Retina (tissue), 1 donor: ENCODE data around the gene FEM1C.
"Not testable (repeated sequence)": the region's sequence is repeated elsewhere in the genome, so short reads cannot be mapped to it uniquely, and the experiment has no call there.

Experiments used
- DNase-seq: peaks from one replicate; pipeline ENCODE4 v3.0.0-alpha.2; 2016

The FEM1C gene

DNA sequence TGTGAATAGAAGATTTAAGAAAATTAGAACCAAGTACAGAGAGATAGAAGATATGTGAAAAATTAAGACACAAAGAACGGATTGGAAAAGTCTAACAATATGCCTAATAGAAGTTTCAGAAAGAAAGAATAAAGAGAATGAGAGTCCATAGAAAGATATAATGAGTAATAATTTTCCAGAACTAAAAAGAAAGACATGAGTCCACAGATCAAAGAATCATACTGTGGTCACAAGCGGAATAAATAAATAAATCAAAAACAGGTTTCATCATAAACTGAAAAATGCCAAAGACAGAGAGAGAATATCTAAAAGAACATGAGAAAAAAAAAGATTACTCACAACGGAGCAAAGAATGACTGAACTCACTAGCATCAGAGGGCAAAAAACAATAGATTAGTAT is 32.9 kb downstream of the FEM1C start:
- DNase-seq: no peak

GRCh38 chr5:115510145-115510645 is 34.4 kb downstream of the FEM1C start:
- DNase-seq: no peak

- no peak for DNase-seq
These were observed 35.0 kb downstream of the FEM1C start for GRCh38 chr5:115509547-115509946.

GRCh38 chr5:115507681-115508080 is 36.9 kb downstream of the FEM1C start:
- no peak for DNase-seq

- DNase-seq: no peak
These were observed 41.2 kb downstream of the FEM1C start for GRCh38 chr5:115503420-115503819.

DNA sequence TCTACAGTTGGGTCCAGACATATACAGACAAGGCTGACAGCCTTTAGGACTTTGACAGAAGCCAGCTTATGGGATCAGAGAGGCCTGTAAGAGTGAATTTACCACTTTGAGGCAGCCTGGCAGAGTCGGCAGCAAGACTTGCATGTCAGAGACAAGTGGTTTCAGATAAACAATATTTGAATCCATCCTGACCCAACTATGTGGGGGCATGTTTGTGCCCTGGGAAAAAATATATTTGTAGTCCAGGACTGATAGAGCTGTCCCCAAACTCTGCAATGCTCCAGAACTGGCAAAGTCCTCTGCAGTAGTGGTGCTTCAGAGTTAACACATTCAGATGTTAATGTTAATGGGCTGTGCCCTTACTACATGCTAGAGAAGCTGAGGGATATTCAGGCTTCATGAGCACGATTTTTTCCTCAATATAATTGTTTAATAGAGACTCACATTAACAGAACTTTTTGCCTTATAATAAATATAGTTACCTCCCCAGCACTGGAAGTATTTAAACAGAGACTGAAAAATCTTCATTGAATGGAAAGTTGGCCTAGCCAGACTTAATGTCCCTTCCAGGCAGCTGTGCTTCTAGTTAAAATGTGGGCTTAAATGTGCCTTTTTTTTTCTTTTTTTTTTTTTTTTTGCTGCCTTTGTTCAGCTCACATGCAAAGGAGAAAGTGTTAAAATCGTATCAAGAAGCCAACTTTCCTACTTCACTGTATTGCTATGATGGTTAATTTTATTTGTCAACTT is 42.9 kb downstream of the FEM1C start:
- DNase-seq: no peak

DNA sequence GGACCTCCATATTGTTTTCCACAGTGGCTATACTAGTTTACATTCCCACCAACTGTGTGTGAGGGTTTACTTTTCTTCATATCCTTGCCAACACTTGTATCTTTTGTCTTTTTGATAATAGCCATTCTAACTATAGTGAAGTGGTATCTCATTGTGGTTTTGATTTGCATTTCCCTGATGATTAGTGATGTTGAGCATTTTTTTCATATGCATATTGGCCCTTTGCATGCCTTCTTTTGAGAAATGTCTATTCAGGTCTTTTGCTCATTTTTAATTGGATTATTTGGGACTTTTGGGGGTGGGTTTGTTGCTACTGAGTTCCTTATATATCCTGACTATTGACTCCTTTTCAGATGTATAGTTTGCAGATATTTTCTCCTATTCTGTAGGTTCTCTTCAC is 44.4 kb downstream of the FEM1C start:
- no peak for DNase-seq

DNA sequence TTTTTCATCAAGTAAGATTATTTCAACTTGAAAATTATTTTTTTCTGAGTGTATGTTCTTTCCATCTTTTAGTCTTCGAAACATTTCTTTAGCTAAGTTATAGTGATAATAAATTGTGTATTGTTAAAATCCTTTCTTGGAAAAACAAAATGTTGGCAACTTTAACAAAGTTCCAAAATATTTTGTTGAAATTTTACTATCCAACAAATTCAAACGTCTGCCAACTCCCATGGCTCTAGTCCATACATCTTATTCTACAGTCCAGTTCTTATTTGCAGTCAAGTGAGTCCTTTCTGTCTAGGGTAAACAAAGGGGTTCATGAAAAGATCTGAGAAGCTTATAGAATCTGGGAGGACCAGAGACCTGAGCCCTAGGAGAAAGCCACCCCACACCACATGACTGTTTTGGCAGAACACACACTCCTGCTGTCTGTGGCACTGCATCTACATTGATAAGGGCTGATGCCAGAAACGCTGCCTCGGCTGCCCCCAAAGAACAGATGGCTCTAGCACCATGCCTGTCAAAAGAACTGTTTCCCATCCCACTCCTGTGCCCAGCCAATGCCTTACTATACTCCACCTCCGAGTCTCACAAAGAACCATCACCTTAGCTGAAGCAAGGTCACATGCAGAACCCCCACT is 47.5 kb downstream of the FEM1C start:
- DNase-seq: no peak

- DNase-seq: peak; percentile 25
These were observed 49.8 kb downstream of the FEM1C start for GRCh38 chr5:115494570-115495289.

GRCh38 chr5:115490596-115490995 is 54.0 kb downstream of the FEM1C start:
- DNase-seq: no peak

- no peak for DNase-seq
These were observed 54.8 kb downstream of the FEM1C start for GRCh38 chr5:115489733-115490132.

DNA sequence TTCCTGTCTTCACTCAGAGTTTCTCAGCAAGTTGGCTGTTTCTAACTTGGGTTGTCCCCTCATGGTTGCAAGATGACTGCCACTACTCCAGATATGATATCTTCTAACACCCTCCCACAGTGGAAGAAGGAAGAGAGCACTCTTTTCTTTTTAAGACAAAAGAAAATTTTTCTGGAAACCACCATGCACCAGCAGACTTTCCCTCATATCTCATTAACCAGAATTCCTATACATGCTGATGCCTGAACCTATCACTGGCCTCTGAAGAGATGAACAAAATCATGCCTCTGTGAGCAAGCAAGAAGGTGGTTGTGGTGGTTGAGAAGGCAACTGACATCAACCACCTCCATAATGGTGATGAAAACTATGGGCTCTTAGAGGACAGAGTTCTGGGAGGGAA is 56.8 kb downstream of the FEM1C start:
- no peak for DNase-seq

DNA sequence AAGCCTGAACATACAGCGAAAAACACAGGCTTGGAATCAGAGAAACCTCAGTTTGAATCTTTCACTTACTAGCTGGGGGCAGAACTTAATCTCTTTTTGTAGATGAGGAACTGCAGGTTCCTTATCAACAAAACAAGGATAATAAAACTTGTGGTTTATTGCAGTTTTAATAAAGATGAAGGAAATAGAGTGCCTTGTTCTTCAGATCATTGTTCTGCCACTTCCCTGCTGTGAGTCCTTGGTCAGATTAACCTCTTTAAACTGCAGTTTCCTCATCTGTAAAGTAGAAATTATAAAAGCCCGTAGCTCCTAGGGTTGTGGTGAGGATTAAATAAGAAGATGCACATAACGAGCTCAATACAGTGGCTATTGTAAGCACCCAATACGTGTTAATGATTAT is 57.4 kb downstream of the FEM1C start:
- DNase-seq: no peak

DNA sequence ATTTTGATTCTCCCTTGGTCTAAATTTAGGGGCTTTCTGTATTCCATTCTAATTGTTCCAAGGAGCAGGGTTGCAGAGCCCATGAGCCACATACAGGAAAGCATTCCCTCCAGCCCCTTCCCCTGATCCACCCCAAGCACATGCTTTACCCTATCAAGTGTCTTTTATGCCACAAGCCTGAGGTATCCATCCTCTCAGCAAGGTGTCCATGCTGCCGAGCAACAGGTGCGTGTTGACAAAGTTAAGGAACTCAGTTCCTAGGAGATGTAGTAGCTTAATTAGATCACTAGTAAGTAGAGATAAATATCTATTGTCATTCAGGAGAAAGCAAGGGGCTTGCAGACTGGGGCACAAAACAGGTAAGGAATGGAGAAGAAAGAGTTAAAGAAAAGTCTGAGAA is 57.8 kb downstream of the FEM1C start:
- DNase-seq: no peak

- no peak for DNase-seq
These were observed 60.2 kb downstream of the FEM1C start for GRCh38 chr5:115484368-115484767.

GRCh38 chr5:115480900-115481299 is 63.7 kb downstream of the FEM1C start:
- DNase-seq: no peak

- DNase-seq: no peak
These were observed 64.3 kb downstream of the FEM1C start for GRCh38 chr5:115480271-115480670.

DNA sequence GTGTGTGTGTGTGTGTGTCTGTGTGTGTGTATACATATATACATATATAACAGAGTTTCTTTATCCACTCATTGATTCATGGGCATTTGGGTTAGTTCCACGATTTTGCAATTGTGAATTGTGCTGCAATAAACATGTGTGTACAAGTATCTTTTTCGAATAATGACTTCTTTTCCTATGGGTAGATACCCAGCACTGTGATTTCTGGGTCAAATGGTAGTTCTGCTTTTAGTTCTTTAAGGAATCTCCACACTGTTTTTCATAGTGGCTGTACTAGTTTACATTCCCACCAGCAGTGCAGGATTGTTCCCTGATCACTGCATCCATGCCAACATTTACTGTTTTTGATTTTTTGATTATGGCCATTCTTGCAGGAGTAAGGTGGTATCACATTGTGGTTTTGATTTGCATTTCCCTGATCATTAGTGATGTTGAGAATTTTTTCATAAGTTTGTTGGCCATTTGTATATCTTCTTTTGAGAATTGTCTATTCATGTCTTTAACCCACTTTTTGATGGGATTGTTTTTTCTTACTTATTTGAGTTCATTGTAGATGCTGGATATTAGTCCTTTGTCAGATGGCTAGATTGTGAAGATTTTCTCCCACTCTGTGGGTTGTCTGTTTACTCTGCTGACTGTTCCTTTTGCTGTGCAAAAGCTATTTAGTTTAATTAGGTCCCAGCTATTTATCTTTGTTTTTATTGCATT is 65.3 kb downstream of the FEM1C start:
- DNase-seq: not testable (repeated sequence)

DNA sequence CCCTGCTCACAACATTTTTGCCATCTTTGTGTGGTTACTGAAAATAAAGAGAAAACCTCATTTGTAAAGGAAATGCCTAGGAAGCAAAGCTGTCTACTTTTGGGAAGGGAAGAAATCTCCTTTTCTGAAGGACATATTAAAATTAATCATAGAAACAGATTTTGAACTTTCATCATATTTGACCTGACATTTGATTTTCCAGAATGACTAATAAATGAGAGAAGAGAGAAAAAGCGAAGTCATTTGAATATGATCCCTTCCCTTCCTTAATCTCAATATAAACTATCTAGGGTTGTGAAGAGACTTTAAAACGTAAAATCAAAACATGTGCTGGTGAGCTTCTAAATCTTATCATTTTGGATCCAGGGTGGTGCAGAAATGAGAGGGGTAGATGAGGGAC is 66.3 kb downstream of the FEM1C start:
- no peak for DNase-seq

- no peak for DNase-seq
These were observed 67.0 kb downstream of the FEM1C start for GRCh38 chr5:115477581-115477980.

DNA sequence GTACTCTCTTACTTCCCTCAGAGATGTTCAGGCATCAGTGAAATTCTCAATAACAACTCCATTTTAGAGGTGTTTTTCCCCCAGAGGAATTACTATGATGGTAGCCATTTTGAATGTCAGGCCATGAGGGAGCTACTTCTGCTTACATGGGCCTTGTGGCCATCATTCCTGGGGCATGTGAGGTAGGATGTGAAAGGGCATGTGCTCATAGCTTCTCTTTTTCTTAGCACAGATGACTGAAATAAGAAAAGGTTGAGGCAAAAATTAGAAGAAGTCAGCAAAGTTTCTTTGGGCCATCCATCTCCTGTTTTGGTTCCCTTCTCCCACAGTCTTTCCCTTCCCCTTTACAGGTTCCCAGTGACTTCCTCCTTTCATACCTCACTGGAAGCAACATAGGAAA is 68.8 kb downstream of the FEM1C start:
- DNase-seq: no peak

- DNase-seq: no peak
These were observed 72.1 kb downstream of the FEM1C start for GRCh38 chr5:115472271-115473025.
